ENCODE results near the gene KCNJ1.

KCNJ1 gene

GRCh38 chr11:128846985-128847384 lies 20.1 kb downstream of the KCNJ1 start:
- no peak for DNase-seq

GRCh38 chr11:128845334-128845780 lies 21.7 kb downstream of the KCNJ1 start:
- no peak for DNase-seq

GRCh38 chr11:128843198-128843785 lies 23.8 kb downstream of the KCNJ1 start:
- no peak for DNase-seq

GRCh38 chr11:128841461-128842072 lies 25.5 kb downstream of the KCNJ1 start:
- DNase-seq = no peak

GRCh38 chr11:128840783-128841182 lies 26.3 kb downstream of the KCNJ1 start:
- DNase-seq = no peak

- DNase-seq = no peak
Observed at GRCh38 chr11:128840137-128840536, 27.0 kb downstream of the KCNJ1 start.

- DNase-seq = no peak
Observed at GRCh38 chr11:128839081-128839480, 28.0 kb downstream of the KCNJ1 start.

GRCh38 chr11:128837627-128838026 lies 29.5 kb downstream of the KCNJ1 start:
- DNase-seq = no peak

- DNase-seq = peak; percentile 57
Observed at GRCh38 chr11:128835741-128836430, 31.2 kb downstream of the KCNJ1 start.

GRCh38 chr11:128834157-128834556 lies 32.9 kb downstream of the KCNJ1 start:
- no peak for DNase-seq

- no peak for DNase-seq
Observed at GRCh38 chr11:128832121-128832497, 35.0 kb downstream of the KCNJ1 start.

GRCh38 chr11:128831174-128832120 lies 35.6 kb downstream of the KCNJ1 start:
- DNase-seq = peak; percentile 79

- no peak for DNase-seq
Observed at GRCh38 chr11:128830290-128831173, 36.6 kb downstream of the KCNJ1 start.

- DNase-seq = peak; percentile 43
Observed at GRCh38 chr11:128828350-128828749, 38.7 kb downstream of the KCNJ1 start.

- no peak for DNase-seq
Observed at GRCh38 chr11:128827191-128827893, 39.8 kb downstream of the KCNJ1 start.

GRCh38 chr11:128825050-128825784 lies 41.9 kb downstream of the KCNJ1 start:
- no peak for DNase-seq

- no peak for DNase-seq
Observed at GRCh38 chr11:128824191-128825049, 42.7 kb downstream of the KCNJ1 start.

- no peak for DNase-seq
Observed at GRCh38 chr11:128823753-128824152, 43.3 kb downstream of the KCNJ1 start.

GRCh38 chr11:128822130-128822529 lies 45.0 kb downstream of the KCNJ1 start:
- no peak for DNase-seq

All from fibroblast of skin of back (primary cell).